Glomerular visceral epithelial cell (primary cell): ENCODE measurements around the gene RNPS1.
A peak's percentile ranks its signal among the peaks of the same experiment; 100 is the strongest.
"Not testable (repeated sequence)": the region's sequence is repeated elsewhere in the genome, so short reads cannot be mapped to it uniquely, and the experiment has no call there.

ENCODE experiments used
- DNase-seq: peaks from one replicate; pipeline ENCODE4 v3.0.0-alpha.2; 2016; ENCODE audit errors: extremely low spot score

RNPS1 gene

GRCh38 chr16:2282866-2283555, 15.1 kb upstream of the RNPS1 start:
- DNase-seq, result no peak

GRCh38 chr16:2282262-2282661, 14.3 kb upstream of the RNPS1 start:
- DNase-seq, result no peak

GRCh38 chr16:2280981-2281542, 13.1 kb upstream of the RNPS1 start:
- DNase-seq, result no peak

GRCh38 chr16:2280461-2280860, 12.5 kb upstream of the RNPS1 start:
- no peak for DNase-seq

- DNase-seq, result no peak
These were observed 11.3 kb upstream of the RNPS1 start for GRCh38 chr16:2278956-2279800.

- no peak for DNase-seq
These were observed 10.3 kb upstream of the RNPS1 start for GRCh38 chr16:2278272-2278608.

DNA sequence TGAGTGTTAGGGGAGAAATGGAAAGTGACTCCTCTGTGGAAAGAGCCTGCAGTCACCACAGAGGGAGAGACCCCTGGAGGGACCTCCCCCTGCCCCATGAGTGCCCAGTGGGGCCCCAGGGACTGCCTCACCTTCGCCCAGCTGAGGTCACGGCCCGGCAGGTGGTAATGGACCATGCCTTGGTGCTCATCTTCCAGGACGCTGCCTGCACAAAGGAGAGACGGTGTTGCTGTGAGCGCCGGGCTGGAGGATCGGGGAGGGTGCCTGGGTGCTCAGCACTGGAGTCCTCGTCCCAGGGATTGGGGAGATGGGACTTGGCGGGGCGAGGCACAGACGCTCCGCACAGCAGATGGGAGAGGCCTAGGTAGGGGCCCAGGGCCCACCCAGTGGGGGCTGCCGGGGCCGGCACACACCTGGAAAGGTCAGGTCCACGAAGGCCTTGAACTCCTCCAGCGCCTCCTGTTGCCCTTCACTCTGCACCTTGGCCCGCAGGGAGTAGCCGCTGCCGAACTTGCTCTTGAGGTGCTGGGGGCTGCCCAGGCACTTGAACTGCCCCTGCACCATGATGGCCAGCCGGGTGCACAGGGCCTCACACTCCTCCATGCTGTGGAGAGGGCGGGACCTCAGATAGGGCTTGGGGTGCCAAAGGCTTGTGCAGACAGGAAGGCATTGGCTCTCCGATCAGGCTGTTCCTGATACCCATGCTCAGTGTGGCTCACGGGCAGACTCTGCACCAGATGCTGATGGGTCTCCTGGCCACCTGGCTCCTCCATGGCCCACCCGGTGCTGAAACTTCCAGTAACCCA, 9.7 kb upstream of the RNPS1 start:
- no peak for DNase-seq

DNA sequence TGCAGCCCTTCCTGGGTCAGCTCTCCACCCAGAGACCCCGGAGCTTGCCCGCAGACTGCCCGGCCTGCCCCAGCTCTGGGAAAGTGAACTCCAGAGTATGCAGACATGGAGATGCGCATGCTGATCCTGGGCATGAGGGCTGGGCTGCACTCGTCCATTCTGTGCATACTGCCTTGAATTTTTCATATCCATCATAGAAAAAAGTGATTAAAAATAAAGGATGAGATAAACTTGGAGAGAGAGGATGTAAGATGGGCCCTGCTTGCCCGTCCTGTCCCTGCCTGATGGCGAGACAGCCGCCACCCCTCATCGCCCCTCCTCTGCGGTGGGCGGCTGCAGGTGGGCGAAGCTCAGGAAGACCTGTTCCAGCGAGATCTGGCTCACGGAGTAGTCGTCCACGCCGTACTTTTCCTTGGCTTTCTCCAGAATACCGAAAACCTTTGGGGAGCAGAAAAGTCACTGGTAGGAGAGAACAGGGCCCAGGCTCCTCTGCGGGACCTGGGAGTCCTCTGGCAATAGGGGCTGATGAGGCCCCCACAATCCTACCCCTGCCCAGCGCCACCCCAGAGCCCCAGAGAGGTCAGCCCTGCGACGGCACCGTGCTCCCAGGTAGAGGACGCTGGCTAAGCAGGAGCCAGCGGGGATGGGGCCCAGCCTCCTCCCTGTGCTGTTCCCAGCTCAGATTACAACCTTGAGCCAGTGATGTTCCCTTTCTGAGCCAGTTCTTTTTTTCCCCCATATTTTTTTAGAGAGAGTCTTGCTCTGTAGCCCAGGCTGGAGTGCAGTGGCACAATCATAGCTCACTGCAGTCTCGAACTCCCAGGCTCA, 8.7 kb upstream of the RNPS1 start:
- DNase-seq, result no peak

GRCh38 chr16:2275476-2276367, 7.8 kb upstream of the RNPS1 start:
- DNase-seq, result no peak

DNA sequence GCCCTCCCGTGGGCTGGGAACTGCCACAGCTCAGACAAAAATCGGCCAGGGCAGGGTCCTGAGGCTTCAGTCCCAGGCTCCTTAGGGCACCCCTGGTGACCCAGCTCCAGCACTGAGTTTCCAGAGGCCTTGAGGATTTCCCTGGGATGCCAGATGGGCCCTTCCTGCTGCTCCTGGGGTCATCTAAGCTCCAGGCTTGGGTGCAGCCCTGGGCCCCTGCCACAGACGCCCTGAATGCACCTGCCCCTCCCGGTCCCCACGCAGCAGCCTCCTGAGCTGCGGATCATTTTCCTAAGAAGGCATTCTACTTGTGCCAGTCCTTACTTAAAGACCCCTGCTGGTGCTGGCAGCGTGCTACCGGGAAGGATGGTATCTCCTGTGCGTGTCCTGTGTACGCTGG, 6.0 kb upstream of the RNPS1 start:
- DNase-seq, result no peak

GRCh38 chr16:2273484-2273883, 5.6 kb upstream of the RNPS1 start:
- DNase-seq, result no peak

DNA sequence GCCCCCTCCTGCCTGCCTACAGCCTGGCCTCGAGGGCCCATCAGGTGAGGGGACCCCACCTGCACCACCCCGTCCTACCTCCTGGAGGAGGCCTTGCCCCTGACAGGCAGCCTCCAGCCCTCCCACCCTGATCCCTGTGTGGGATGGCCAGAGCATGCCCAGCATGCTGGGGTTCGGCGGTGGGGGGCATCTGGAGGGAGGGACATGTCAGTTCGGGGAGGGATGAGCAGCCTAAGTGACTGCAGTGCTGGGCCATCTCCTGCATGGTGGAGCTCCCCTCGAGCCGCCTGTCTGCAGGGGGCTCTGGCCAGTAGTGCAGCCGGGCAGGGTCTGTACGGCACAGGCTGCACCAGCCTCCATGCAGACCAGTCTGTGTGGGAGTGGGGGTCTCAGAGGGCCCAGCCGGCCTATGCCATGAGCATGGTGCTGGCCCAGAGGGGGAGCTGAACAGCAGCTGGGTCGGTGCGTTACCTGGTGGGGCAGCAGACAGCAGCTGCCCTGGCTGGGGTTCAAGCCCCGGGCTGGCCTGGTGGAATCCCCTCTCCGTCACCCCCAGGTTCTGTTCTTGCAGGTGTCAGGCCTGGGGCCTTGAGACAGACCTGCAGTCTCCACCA, 4.0 kb upstream of the RNPS1 start:
- no peak for DNase-seq

DNA sequence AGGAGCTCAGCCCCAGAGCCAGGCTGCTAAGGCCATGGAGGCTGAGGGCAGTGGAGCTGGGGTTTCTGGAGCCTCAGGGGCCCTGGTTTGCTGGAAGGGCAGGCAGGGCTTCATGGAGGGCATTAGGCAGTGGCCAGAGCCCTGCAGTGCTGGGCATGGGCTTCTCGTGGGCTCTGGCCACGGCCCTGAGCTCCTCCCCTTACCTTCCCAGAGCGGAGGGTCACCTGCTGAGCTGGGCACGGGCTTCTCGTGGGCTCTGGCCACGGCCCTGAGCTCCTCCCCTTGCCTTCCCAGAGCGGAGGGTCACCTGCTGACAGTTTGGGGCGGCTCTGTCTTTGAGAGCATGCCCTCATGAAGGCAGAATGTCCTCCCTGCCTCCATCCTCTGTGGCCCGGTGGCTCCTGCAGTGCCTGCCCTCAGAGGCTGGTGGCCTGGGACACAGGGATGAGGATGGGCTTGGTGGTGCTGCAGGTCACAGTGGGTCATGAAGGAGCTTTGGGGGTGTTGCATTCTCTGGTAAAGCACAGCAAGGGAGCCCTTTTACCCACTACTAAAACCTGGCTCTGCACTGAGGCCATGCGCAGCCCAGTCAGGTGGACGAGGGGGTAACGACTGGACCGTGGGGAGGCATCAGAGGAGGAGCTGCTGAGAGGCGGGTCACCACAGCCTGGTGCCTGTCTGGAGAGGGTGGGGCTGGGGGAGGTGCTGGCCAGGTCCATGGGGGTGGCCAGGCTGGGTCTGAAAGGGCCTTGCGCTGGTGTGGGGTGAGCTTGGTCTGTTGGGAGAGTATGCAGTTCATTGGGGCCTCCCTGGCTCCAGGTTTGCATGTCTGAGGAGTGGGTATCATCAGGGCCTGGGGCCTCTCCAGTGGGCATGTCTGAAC, 2.9 kb upstream of the RNPS1 start:
- DNase-seq, result no peak

- no peak for DNase-seq
These were observed 2.1 kb upstream of the RNPS1 start for GRCh38 chr16:2270070-2270462.

GRCh38 chr16:2267505-2267912, 417 bp downstream of the RNPS1 start:
- DNase-seq, result not testable (repeated sequence)

DNA sequence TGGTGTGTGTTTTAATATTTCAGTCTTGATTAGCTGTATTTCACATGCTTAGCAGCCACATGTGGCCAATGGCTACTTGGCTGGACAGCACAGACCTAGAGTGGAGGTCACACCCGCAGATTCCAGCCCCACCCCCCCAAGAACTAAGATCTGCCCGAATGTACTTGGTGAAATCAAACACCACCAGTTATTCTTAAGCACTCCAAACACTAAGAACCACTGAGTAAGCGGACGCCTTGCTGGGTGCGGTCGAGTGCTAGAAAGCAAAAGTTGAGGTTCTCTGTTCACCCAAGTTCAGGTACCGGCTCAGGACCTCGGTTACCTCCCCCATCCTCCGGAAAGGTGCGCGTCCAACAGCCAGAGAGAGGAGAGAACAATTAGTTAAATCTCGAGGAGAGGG, 1.0 kb downstream of the RNPS1 start:
- DNase-seq, result peak; percentile 25

- DNase-seq, result not testable (repeated sequence)
These were observed 4.9 kb downstream of the RNPS1 start for GRCh38 chr16:2263026-2263425.

GRCh38 chr16:2260250-2260649, 7.7 kb downstream of the RNPS1 start:
- DNase-seq, result no peak

- DNase-seq, result not testable (repeated sequence)
These were observed 9.4 kb downstream of the RNPS1 start for GRCh38 chr16:2258530-2258929.
